Liver (tissue), 9 donors: Measurements from ENCODE around the gene MEG3. TPM values are rescaled to one million over a fixed set of nuclear protein-coding genes. Genes with fewer than 3 reads are reported as not detected.

ENCODE experiments used
- DNase-seq: peaks from one replicate; pipeline ENCODE4 v3.0.0-alpha.2; 2017; ENCODE audit warnings: low spot score
- H3K27ac ChIP-seq, 2 donors: one replicate each; pipeline ENCODE4 v1.7.0; 2013; ENCODE audit warnings: inconsistent platforms in 2 of 2, low read length in 2 of 2, control low read depth in 1 of 2, low read depth in 1 of 2, mild to moderate bottlenecking in 1 of 2
- H3K27me3 ChIP-seq, 4 donors: one replicate each; pipeline versions ENCODE4 v1.6.1 to v1.7.0; 2013; ENCODE audit warnings: low read length in 3 of 4, inconsistent platforms in 1 of 4, mild to moderate bottlenecking in 1 of 4, moderate library complexity in 1 of 4; ENCODE audit not compliant: control insufficient read depth in 4 of 4, insufficient read depth in 4 of 4
- H3K36me3 ChIP-seq, 4 donors: one replicate each; pipeline versions ENCODE4 v1.6.1 to v1.7.0; 2013; ENCODE audit warnings: low read length in 3 of 4, mild to moderate bottlenecking in 3 of 4, low read depth in 1 of 4, moderate library complexity in 1 of 4; ENCODE audit not compliant: control insufficient read depth in 4 of 4, insufficient read depth in 3 of 4
- H3K4me1 ChIP-seq, 4 donors: one replicate each; pipeline versions ENCODE4 v1.6.1 to v1.7.0; 2013; ENCODE audit warnings: low read length in 3 of 4, mild to moderate bottlenecking in 3 of 4, moderate library complexity in 1 of 4; ENCODE audit not compliant: control insufficient read depth in 4 of 4, insufficient read depth in 4 of 4
- H3K4me3 ChIP-seq, 3 donors: one replicate each; pipeline versions ENCODE4 v1.6.1 to v1.7.0; 2013; ENCODE audit warnings: low read length in 3 of 3, control low read depth in 1 of 3, low read depth in 1 of 3, mild to moderate bottlenecking in 1 of 3
- H3K9ac ChIP-seq, 2 donors: one replicate each; pipeline ENCODE4 v1.7.0; 2013; ENCODE audit warnings: low read length in 2 of 2, mild to moderate bottlenecking in 2 of 2, moderate library complexity in 2 of 2, control low read depth in 1 of 2, low read depth in 1 of 2
- H3K9me3 ChIP-seq, 4 donors: one replicate each; pipeline versions ENCODE4 v1.6.1 to v1.7.0; 2013; ENCODE audit warnings: low read length in 3 of 4; ENCODE audit not compliant: control insufficient read depth in 4 of 4
- CTCF ChIP-seq: fragments of 150-350 bp; IDR thresholded peaks from 2 replicates; pipeline ENCODE4 v1.5.1; 2017; ENCODE audit warnings: improper control_type of control experiment, low read depth, low read length; ENCODE audit not compliant: missing input control
- EGR1 ChIP-seq, 2 donors: IDR thresholded peaks; 2 replicates each; pipeline ENCODE4 v1.6.1; 2016 to 2018; ENCODE audit warnings: antibody characterized with exemption in 2 of 2, low read depth in 2 of 2
- FOXA1 ChIP-seq: IDR thresholded peaks from 2 replicates; pipeline ENCODE4 v1.6.1; 2016; ENCODE audit warnings: antibody characterized with exemption
- FOXA2 ChIP-seq: IDR thresholded peaks from 2 replicates; pipeline ENCODE4 v1.6.1; 2016; ENCODE audit warnings: antibody characterized with exemption
- GABPA ChIP-seq, 2 donors: IDR thresholded peaks in 1 of 2; conservative IDR thresholded peaks in 1 of 2; 2 replicates each; pipeline ENCODE4 v1.6.1; 2016; ENCODE audit warnings: antibody characterized with exemption in 2 of 2, mild to moderate bottlenecking in 1 of 2, moderate library complexity in 1 of 2
- HNF4A ChIP-seq, 2 donors: conservative IDR thresholded peaks; 2 replicates each; pipeline ENCODE4 v1.6.1; 2016; ENCODE audit warnings: antibody characterized with exemption in 2 of 2, mild to moderate bottlenecking in 2 of 2
- HNF4G ChIP-seq: IDR thresholded peaks from 2 replicates; pipeline ENCODE4 v1.6.1; 2016; ENCODE audit warnings: antibody characterized with exemption
- JUND ChIP-seq, 2 donors: IDR thresholded peaks; 2 replicates each; pipeline ENCODE4 v1.6.1; 2016; ENCODE audit warnings: antibody characterized with exemption in 2 of 2
- RAD21 ChIP-seq, 2 donors: IDR thresholded peaks; 2 replicates each; pipeline ENCODE4 v1.6.1; 2016; ENCODE audit warnings: antibody characterized with exemption in 2 of 2, mild to moderate bottlenecking in 2 of 2
- SP1 ChIP-seq: IDR thresholded peaks from 2 replicates; pipeline ENCODE4 v1.6.1; 2018; ENCODE audit warnings: antibody characterized with exemption, mild to moderate bottlenecking
- TAF1 ChIP-seq: conservative IDR thresholded peaks from 2 replicates; pipeline ENCODE4 v1.6.1; 2016; ENCODE audit warnings: antibody characterized with exemption, mild to moderate bottlenecking
- YY1 ChIP-seq: IDR thresholded peaks from 2 replicates; pipeline ENCODE4 v1.6.1; 2016; ENCODE audit warnings: antibody characterized with exemption, mild to moderate bottlenecking
- ZBTB33 ChIP-seq: IDR thresholded peaks from 2 replicates; pipeline ENCODE4 v1.6.1; 2016; ENCODE audit warnings: antibody characterized with exemption
- WGBS: extraction: QIAGEN DNeasy Blood & Tissue Kit; methylation state at CpG from one replicate; pipeline ENCODE4 v1.1.7; 2013; 5-methylcytosine and 5-hydroxymethylcytosine counted together
- polyA plus RNA-seq, 2 donors: library from polyadenylated mRNA; stranded (reverse) in 1 of 2; unstranded in 1 of 2; fragments of 200-250 nt in 1 of 2; fragments of >200 nt in 1 of 2; fragmentation: Nextera tagmentation in 1 of 2; extraction: Ambion mirVana in 1 of 2; gene quantifications; one replicate each; pipeline versions ENCODE4 v1.2.1 to v1.2.3, GENCODE V29; 2013 to 2015
- total RNA-seq, 2 donors: library from RNA; depleted of rRNA; stranded (reverse); fragments of >200 nt; gene quantifications; one replicate each; pipeline ENCODE4 v1.2.3, GENCODE V29; 2014
- TF ChIP-seq, protein P1 (sequence below): IDR thresholded peaks from 2 replicates; pipeline ENCODE4 v1.6.1; 2016; ENCODE audit warnings: antibody characterized with exemption
- donor health status: healthy.
- donor health status: healthy.
- donor health status: healthy.
- donor health status: healthy.
- donor health status: healthy.

The MEG3 gene
- total and polyA plus RNA-seq, 4 donors = 12.3 to 485 (median 23.1) TPM

DNA sequence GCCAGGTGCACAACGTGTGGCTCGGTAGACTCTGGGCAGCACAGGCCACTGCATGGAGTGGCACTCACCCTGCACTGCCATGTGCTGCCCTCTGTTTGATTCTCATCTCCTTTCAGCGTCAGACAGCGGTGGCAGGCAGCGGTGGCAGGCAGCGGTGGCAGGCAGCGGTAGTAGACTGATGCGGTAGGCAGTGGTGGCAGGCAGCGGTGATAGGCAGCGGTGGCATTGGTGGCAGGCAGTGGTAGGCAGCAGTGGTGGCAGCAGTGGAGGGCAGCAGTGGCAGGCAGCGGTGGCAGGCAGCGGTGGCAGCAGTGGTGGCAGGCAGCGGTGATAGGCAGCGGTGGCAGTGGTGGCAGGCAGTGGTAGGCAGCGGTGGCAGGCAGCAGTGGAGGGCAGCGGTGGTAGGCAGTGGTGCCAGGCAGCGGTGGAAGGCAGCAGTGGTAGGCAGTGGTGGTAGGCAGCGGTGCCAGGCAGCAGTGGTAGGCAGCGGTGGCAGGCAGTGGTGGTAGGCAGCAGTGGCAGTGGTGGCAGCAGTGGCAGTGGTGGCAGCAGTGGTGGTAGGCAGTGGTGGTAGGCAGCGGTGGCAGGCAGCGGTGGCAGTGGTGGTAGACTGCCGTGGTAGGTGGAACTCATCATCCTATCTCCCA lies 6.0 kb upstream of the MEG3 start:
- no peaks in the 10 kb centered on the region for H3K36me3 ChIP-seq
- H3K27me3 ChIP-seq = no peaks in the 10 kb centered on the region
- no peak for DNase-seq
- H3K4me1 ChIP-seq = peaks cover 0 to 2% (median 0%) of the 10 kb centered on the region in 4 donors
- no peak for TF ChIP-seq HNF4A (conservative IDR thresholded peaks at IDR 0.05)
- TF ChIP-seq SP1 = no peak
- TF ChIP-seq JUND (IDR thresholded peaks at IDR 0.05) = no peak
- no peak for TF ChIP-seq CTCF
- TF ChIP-seq, protein P1, sequence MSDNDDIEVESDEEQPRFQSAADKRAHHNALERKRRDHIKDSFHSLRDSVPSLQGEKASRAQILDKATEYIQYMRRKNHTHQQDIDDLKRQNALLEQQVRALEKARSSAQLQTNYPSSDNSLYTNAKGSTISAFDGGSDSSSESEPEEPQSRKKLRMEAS = no peak
- no peak for TF ChIP-seq RAD21 (IDR thresholded peaks at IDR 0.05)
- no peaks in the 10 kb centered on the region for H3K9me3 ChIP-seq
- WGBS = 95% methylated on average over 22 of the region's 22 CpGs
- H3K27ac ChIP-seq = no peak overlapping the region
- no peak overlapping the region for H3K4me3 ChIP-seq
- H3K9ac ChIP-seq = no peak overlapping the region

DNA sequence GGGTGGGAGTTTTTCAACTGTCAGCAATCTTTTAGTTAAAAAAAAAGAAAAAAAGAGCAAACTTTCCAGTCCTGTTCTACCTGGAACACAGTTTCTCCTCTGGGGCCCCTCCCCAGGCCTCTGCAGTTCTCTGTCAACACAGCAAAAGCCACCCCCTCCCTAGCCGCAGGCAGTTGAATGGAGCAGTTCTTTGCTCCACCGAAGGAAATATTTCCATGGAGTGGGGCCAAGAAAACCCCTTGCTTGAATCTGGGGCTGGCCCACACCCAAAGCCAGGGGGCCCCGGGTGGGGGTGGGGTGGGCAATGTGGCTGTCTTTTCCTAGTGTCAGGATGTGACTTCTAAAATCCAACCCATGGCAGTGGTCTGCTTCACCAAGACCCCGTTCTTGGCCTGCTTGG lies 5.0 kb upstream of the MEG3 start:
- no peak overlapping the region for H3K27ac ChIP-seq
- no peak overlapping the region for H3K4me3 ChIP-seq
- no peak for DNase-seq
- WGBS = 47% methylated on average over 4 of the region's 4 CpGs
- no peaks in the 10 kb centered on the region for H3K9me3 ChIP-seq
- no peak for TF ChIP-seq EGR1 (IDR thresholded peaks at IDR 0.05; ENCODE audit: low read depth in 2 of 2)
- TF ChIP-seq FOXA1 = no peak
- TF ChIP-seq FOXA2 = no peak
- TF ChIP-seq RAD21 (IDR thresholded peaks at IDR 0.05) = no peak
- no peak for TF ChIP-seq ZBTB33
- no peak for TF ChIP-seq TAF1
- TF ChIP-seq GABPA (IDR thresholded peaks at IDR 0.05 in 1 of 2, conservative IDR thresholded peaks at IDR 0.05 in 1 of 2) = no peak
- TF ChIP-seq, protein P1 = no peak
- TF ChIP-seq JUND (IDR thresholded peaks at IDR 0.05) = no peak
- no peak for TF ChIP-seq YY1
- TF ChIP-seq SP1 = no peak
- no peak for TF ChIP-seq CTCF
- TF ChIP-seq HNF4G = no peak
- H3K4me1 ChIP-seq = peaks cover 0 to 2% (median 0%) of the 10 kb centered on the region in 4 donors
- no peak overlapping the region for H3K9ac ChIP-seq
- H3K27me3 ChIP-seq = no peaks in the 10 kb centered on the region
- no peaks in the 10 kb centered on the region for H3K36me3 ChIP-seq
